DND-41 (cell line): Measurements from ENCODE around the gene MIGA2.

Experiments used
- ATAC-seq: fragments of 200-7000 bp; cut with Tn5 transposase; 3 replicates; pipeline ENCODE4 v1.9.1; 2021; ENCODE audit warnings: low read depth; ENCODE audit not compliant: insufficient read depth
- DNase-seq: peaks from one replicate; pipeline ENCODE4 v3.0.0-alpha.2; 2020
- H2AFZ ChIP-seq: 2 replicates; pipeline ENCODE4 v1.6.0; 2012; ENCODE audit warnings: low read depth, low read length
- H3K27ac ChIP-seq: 2 replicates; pipeline ENCODE4 v1.5.1; 2012; ENCODE audit warnings: low read length, inconsistent platforms
- H3K27me3 ChIP-seq: fragments of 200-600 bp; sonication (generic); 2 replicates; pipeline ENCODE4 v1.6.0; 2012; ENCODE audit warnings: low read length, mild to moderate bottlenecking, inconsistent platforms; ENCODE audit not compliant: insufficient read depth, poor library complexity
- H3K36me3 ChIP-seq: 2 replicates; pipeline ENCODE4 v1.5.1; 2012; ENCODE audit warnings: low read length, inconsistent platforms; ENCODE audit not compliant: insufficient read depth
- H3K4me1 ChIP-seq: 2 replicates; pipeline ENCODE4 v1.5.1; 2012; ENCODE audit warnings: mild to moderate bottlenecking, low read length; ENCODE audit not compliant: insufficient read depth
- H3K4me2 ChIP-seq: 2 replicates; pipeline ENCODE4 v1.6.0; 2012; ENCODE audit warnings: mild to moderate bottlenecking, moderate library complexity, low read length, inconsistent platforms; ENCODE audit not compliant: insufficient read depth
- H3K4me3 ChIP-seq, 2 experiments: fragments of 200-600 bp in 1 of 2; shearing (Covaris generic) in 1 of 2; 2 replicates each; pipeline ENCODE4 v1.5.1; 2012 to 2016; ENCODE audit warnings: inconsistent platforms in 2 of 2, low read length in 2 of 2, mild to moderate bottlenecking in 2 of 2, low read depth in 1 of 2, moderate library complexity in 1 of 2
- H3K79me2 ChIP-seq: 2 replicates; pipeline ENCODE4 v1.6.0; 2012; ENCODE audit warnings: low read length, inconsistent platforms; ENCODE audit not compliant: insufficient read depth
- H3K9ac ChIP-seq: 2 replicates; pipeline ENCODE4 v1.6.0; 2012; ENCODE audit warnings: low read depth, mild to moderate bottlenecking, inconsistent platforms, low read length, moderate library complexity
- H3K9me3 ChIP-seq: 2 replicates; pipeline ENCODE4 v1.5.1; 2012; ENCODE audit warnings: low read length, moderate library complexity, mild to moderate bottlenecking, inconsistent platforms; ENCODE audit not compliant: insufficient read depth, severe bottlenecking
- H4K20me1 ChIP-seq: 2 replicates; pipeline ENCODE4 v1.6.0; 2012; ENCODE audit warnings: low read length; ENCODE audit not compliant: insufficient read depth
- CTCF ChIP-seq: IDR thresholded peaks from 2 replicates; pipeline ENCODE4 v1.5.1; 2012; ENCODE audit warnings: borderline replicate concordance, low read length, moderate library complexity, mild to moderate bottlenecking; ENCODE audit not compliant: poor library complexity, severe bottlenecking; ENCODE audit errors: extremely low read depth
- EZH2 ChIP-seq: IDR thresholded peaks from 3 replicates; pipeline ENCODE4 v1.6.1; 2012; ENCODE audit warnings: borderline replicate concordance, low read depth, mild to moderate bottlenecking, moderate library complexity, low read length, inconsistent platforms; ENCODE audit not compliant: severe bottlenecking

The MIGA2 gene

DNA sequence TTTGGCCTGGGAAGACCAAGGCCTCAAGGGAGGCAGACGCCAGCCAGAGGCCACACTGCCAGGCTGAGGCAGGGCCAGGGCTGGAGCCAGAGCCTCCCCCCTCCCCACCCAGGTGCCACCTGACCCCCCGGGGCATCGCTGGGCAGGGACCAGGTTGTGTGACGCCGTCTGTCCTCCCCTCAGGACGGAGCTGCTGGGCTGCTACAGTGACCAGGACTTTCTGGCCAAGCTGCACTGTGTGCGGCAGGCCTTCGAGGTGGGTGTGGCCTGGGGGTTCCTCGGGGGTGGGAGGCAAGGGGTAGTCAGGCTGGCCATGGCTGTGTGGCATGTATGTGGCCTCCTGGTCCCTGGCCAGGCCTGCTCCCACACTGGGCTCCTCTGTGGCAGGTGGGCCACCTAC is 26.6 kb downstream of the MIGA2 start:
- DNase-seq, result no peak
- H3K36me3 ChIP-seq, result peaks cover 61% of the 10 kb centered on the region

GRCh38 chr9:129064499-129064908 is 28.1 kb downstream of the MIGA2 start:
- no peaks in the 10 kb centered on the region for H3K27me3 ChIP-seq
- no peak overlapping the region for H3K9ac ChIP-seq
- no peaks in the 10 kb centered on the region for H3K9me3 ChIP-seq
- H4K20me1 ChIP-seq, result no peaks in the 10 kb centered on the region
- DNase-seq (no peak), ATAC-seq (no peak)
- H3K27ac ChIP-seq, result no peak overlapping the region
- H3K79me2 ChIP-seq, result no peaks in the 10 kb centered on the region
- no peak overlapping the region for H2AFZ ChIP-seq
- H3K36me3 ChIP-seq, result peaks cover 66% of the 10 kb centered on the region
- H3K4me2 ChIP-seq, result no peak overlapping the region
- no peak overlapping the region for H3K4me3 ChIP-seq
- TF ChIP-seq EZH2 (no peak), CTCF (no peak)
- no peaks in the 10 kb centered on the region for H3K4me1 ChIP-seq

More for the DNA sequence above, 26.6 kb downstream of the MIGA2 start:
- H3K79me2 ChIP-seq, result no peaks in the 10 kb centered on the region
- no peak for TF ChIP-seq EZH2
- TF ChIP-seq CTCF, result no peak
- no peaks in the 10 kb centered on the region for H3K4me1 ChIP-seq
- H3K9me3 ChIP-seq, result no peaks in the 10 kb centered on the region
- H3K4me3 ChIP-seq, result no peak overlapping the region
- no peak overlapping the region for H3K4me2 ChIP-seq
- no peak overlapping the region for H3K27ac ChIP-seq
- H4K20me1 ChIP-seq, result no peaks in the 10 kb centered on the region
- H2AFZ ChIP-seq, result no peak overlapping the region
- no peak overlapping the region for H3K9ac ChIP-seq
- no peak for ATAC-seq
- H3K27me3 ChIP-seq, result no peaks in the 10 kb centered on the region

GRCh38 chr9:129068110-129068509 is 31.7 kb downstream of the MIGA2 start:
- Histone ChIP-seq H3K4me2 (no peak overlapping the region), H3K27ac (no peak overlapping the region)
- no peak for DNase-seq

More at GRCh38 chr9:129068110-129068509, 31.7 kb downstream of the MIGA2 start:
- no peaks in the 10 kb centered on the region; the same call in 1 of the 2 replicates for H4K20me1 ChIP-seq
- H3K79me2 ChIP-seq, result no peaks in the 10 kb centered on the region
- no peaks in the 10 kb centered on the region for H3K27me3 ChIP-seq
- no peak overlapping the region for H2AFZ ChIP-seq
- TF ChIP-seq CTCF (no peak), EZH2 (no peak)
- H3K4me3 ChIP-seq, result no peak overlapping the region
- H3K4me1 ChIP-seq, result no peaks in the 10 kb centered on the region
- no peak for ATAC-seq
- H3K36me3 ChIP-seq, result peaks cover 47% of the 10 kb centered on the region
- H3K9ac ChIP-seq, result no peak overlapping the region
- H3K9me3 ChIP-seq, result no peaks in the 10 kb centered on the region
